Adipocyte (in vitro differentiated cells): Measurements from ENCODE around the gene GPM6B.
A peak's percentile ranks its signal among the peaks of the same experiment; 100 is the strongest.

Experiments
- DNase-seq: peaks from one replicate; pipeline ENCODE4 v3.0.0-alpha.2; 2015; ENCODE audit warnings: low read depth
- H3K27me3 ChIP-seq: replicated peaks from 2 replicates; pipeline ENCODE4 v1.7.0; 2013; ENCODE audit warnings: mild to moderate bottlenecking, low read length, moderate library complexity; ENCODE audit not compliant: control insufficient read depth, insufficient read depth
- H3K36me3 ChIP-seq: 2 replicates; pipeline ENCODE4 v1.7.0; 2013; ENCODE audit warnings: low read length, mild to moderate bottlenecking, moderate library complexity; ENCODE audit not compliant: control insufficient read depth, insufficient read depth, severe bottlenecking
- H3K4me1 ChIP-seq: 2 replicates; pipeline ENCODE4 v1.7.0; 2013; ENCODE audit warnings: mild to moderate bottlenecking, low read length, moderate library complexity; ENCODE audit not compliant: control insufficient read depth, insufficient read depth
- H3K4me3 ChIP-seq: 2 replicates; pipeline ENCODE4 v1.7.0; 2013; ENCODE audit warnings: mild to moderate bottlenecking, low read length, moderate library complexity
- H3K9ac ChIP-seq: 2 replicates; pipeline ENCODE4 v1.7.0; 2013; ENCODE audit warnings: mild to moderate bottlenecking, low read length, moderate library complexity
- H3K9me3 ChIP-seq: 2 replicates; pipeline ENCODE4 v1.7.0; 2013; ENCODE audit warnings: mild to moderate bottlenecking, low read length, moderate library complexity; ENCODE audit not compliant: control insufficient read depth

Gene GPM6B

GRCh38 chrX:13791145-13791544, 25.7 kb downstream of the GPM6B start:
- no peak overlapping the region for H3K9ac ChIP-seq
- H3K27me3 ChIP-seq: peaks cover 20% of the 10 kb centered on the region
- no peaks in the 10 kb centered on the region for H3K36me3 ChIP-seq
- DNase-seq: no peak
- H3K4me1 ChIP-seq: no peaks in the 10 kb centered on the region
- no peaks in the 10 kb centered on the region for H3K9me3 ChIP-seq
- no peak overlapping the region for H3K4me3 ChIP-seq

DNA sequence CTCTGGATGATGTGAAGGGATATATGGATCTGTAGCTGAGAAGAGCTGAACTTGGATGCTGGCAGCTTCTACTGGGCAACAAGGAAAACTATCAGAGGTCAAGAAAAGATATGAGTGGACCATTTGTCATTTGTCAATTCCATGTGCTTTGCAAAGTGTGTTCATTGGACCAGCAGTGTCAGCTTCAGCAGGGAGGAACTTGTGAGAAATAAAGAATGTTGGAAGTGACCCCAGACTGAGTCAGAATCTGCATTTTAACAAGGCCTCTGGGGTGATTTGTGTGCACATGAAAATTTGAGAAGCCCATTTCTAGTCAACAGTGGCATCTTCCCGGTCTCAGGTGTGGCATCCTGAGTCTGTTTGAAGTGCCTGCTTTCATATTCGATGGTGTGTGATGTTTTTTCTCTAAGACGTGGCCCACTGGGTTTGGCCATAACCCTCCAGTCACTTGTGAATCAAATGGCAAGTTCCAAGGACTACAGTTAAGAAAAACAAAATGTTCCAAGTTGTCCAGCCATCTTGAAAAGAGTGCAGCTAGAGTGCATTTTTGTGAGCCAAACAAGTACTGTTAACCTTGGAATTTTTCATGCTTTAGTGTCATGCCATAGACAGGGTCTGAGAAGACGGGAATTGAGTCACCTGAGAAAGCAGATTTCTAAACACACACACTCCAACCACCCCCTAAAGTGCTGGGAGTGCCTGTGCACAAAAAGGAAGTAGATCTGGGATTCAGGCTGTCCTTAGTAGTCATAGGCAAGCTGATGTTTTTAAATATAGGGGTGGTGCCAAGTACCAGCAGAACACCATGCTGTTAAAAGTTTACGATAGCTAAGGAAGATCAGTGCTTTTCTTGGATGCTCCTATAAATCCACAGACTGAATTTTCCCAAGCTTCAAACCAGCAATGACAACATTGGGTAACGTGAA, 26.4 kb downstream of the GPM6B start:
- H3K4me1 ChIP-seq: no peaks in the 10 kb centered on the region
- no peaks in the 10 kb centered on the region for H3K9me3 ChIP-seq
- peaks cover 20% of the 10 kb centered on the region for H3K27me3 ChIP-seq
- H3K36me3 ChIP-seq: no peaks in the 10 kb centered on the region
- H3K4me3 ChIP-seq: no peak overlapping the region
- DNase-seq: no peak
- no peak overlapping the region for H3K9ac ChIP-seq

GRCh38 chrX:13786048-13786447, 30.8 kb downstream of the GPM6B start:
- H3K27me3 ChIP-seq: peaks cover 32% of the 10 kb centered on the region
- no peaks in the 10 kb centered on the region for H3K36me3 ChIP-seq
- no peak overlapping the region for H3K9ac ChIP-seq
- DNase-seq: no peak
- H3K9me3 ChIP-seq: no peaks in the 10 kb centered on the region
- no peaks in the 10 kb centered on the region for H3K4me1 ChIP-seq
- no peak overlapping the region for H3K4me3 ChIP-seq

GRCh38 chrX:13780868-13781427, 35.9 kb downstream of the GPM6B start:
- H3K27me3 ChIP-seq: peaks cover 27% of the 10 kb centered on the region
- H3K4me1 ChIP-seq: peaks cover 8% of the 10 kb centered on the region
- no peak overlapping the region for H3K4me3 ChIP-seq
- no peaks in the 10 kb centered on the region for H3K9me3 ChIP-seq
- no peak overlapping the region for H3K9ac ChIP-seq
- DNase-seq: no peak
- H3K36me3 ChIP-seq: peaks cover 4% of the 10 kb centered on the region

GRCh38 chrX:13778916-13779315, 38.0 kb downstream of the GPM6B start:
- Histone ChIP-seq H3K36me3 (peaks cover 21% of the 10 kb centered on the region), H3K4me1 (peaks cover 8% of the 10 kb centered on the region), H3K9me3 (no peaks in the 10 kb centered on the region), H3K4me3 (no peak overlapping the region), H3K9ac (no peak overlapping the region), H3K27me3 (peaks cover 20% of the 10 kb centered on the region)
- DNase-seq: peak; percentile 62

DNA sequence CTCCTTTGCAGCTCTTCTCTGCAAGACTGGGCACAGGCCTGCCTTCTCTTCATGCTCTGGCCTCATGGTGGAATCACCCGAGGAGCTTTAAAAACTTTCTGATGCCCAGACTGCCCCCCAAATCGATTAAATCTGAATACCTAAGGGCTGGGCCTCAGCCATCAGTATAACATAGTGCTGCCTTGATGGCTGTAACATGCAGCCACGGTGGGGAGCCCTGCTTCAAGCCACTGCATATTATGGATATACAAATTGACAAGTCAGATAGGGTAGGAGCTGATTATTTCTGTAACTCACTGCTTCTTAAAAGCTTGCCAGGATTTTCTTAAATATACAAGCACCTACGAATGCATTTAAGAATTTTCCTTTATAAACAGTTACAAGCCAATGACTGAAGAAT, 40.5 kb downstream of the GPM6B start:
- Histone ChIP-seq H3K27me3 (no peaks in the 10 kb centered on the region), H3K36me3 (peaks cover 22% of the 10 kb centered on the region), H3K4me1 (peaks cover 8% of the 10 kb centered on the region), H3K9me3 (no peaks in the 10 kb centered on the region), H3K4me3 (no peak overlapping the region), H3K9ac (no peak overlapping the region)
- DNase-seq: no peak

- peaks cover 22% of the 10 kb centered on the region for H3K36me3 ChIP-seq
- no peaks in the 10 kb centered on the region for H3K9me3 ChIP-seq
- H3K4me3 ChIP-seq: no peak overlapping the region
- peaks cover 8% of the 10 kb centered on the region for H3K4me1 ChIP-seq
- DNase-seq: no peak
- no peak overlapping the region for H3K9ac ChIP-seq
- H3K27me3 ChIP-seq: no peaks in the 10 kb centered on the region
These were observed 41.1 kb downstream of the GPM6B start for GRCh38 chrX:13775837-13776236.

DNA sequence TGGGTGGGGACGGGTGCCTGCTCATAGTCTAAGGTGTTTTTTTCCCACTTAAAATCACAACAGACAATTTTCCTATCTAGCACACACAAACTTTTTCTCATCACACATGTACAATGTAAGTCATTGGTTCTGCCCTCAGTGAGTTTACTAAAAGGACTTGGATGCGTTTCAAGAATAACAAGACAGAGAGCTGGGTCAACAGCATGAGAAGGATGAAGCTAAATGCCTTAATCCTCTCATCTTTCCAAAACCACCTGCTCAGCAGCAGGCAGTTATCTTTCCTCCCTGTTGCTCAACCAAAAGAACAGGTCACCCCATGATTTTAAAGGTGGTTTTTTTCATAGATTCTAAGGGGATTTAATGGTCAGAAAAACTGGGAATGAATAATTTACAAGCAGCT, 42.2 kb downstream of the GPM6B start:
- Histone ChIP-seq H3K9me3 (no peaks in the 10 kb centered on the region), H3K27me3 (no peaks in the 10 kb centered on the region), H3K4me3 (no peak overlapping the region), H3K36me3 (peaks cover 32% of the 10 kb centered on the region), H3K4me1 (peaks cover 8% of the 10 kb centered on the region), H3K9ac (no peak overlapping the region)
- no peak for DNase-seq

DNA sequence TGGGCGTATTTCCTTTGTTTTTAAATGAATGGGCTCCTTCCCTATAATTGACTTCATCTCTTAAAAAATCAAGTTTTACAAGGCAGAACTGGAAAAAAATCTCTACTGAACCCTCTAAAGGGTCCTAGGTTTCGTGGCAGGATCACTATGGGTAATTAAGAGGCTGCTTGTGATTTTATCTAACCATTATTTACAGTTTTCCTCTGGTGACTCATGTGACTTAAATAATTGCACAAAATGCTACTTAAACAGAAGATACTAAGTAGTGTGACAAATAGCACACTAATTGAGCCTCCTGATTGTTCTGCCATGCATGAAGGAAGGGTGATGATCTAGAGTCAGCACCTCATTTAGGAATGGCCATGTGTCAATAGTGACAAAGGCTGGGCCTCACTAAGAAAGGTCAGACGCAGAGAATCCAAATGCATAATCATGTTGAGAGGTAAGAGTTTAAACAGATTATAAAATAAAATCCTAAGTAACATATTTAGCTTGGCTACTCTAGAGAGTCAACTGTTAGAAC, 46.8 kb downstream of the GPM6B start:
- H3K9me3 ChIP-seq: no peaks in the 10 kb centered on the region
- H3K4me3 ChIP-seq: no peak overlapping the region
- H3K36me3 ChIP-seq: peaks cover 53% of the 10 kb centered on the region
- no peaks in the 10 kb centered on the region for H3K4me1 ChIP-seq
- H3K9ac ChIP-seq: no peak overlapping the region
- H3K27me3 ChIP-seq: no peaks in the 10 kb centered on the region
- DNase-seq: no peak

DNA sequence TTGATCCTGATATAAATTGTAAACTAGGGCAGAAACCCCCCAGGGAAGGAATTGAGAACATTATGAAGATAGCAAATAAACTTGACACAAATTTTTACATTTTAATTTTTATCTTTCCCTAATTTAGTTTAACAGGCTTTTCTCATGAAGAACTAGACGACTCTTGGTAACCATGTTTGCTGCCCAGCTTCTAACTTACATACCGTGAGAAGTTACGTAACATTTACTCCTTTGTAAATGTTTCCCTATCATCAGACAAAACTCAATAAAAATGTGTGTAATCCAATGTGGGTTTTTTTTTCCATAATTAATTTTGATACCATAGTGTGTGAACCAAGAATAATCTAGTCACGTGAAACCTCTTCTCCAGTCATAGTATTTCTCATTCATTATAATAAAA, 48.0 kb downstream of the GPM6B start:
- Histone ChIP-seq H3K4me3 (no peak overlapping the region), H3K4me1 (no peaks in the 10 kb centered on the region), H3K9me3 (no peaks in the 10 kb centered on the region), H3K36me3 (peaks cover 44% of the 10 kb centered on the region), H3K27me3 (no peaks in the 10 kb centered on the region), H3K9ac (no peak overlapping the region)
- DNase-seq: no peak

DNA sequence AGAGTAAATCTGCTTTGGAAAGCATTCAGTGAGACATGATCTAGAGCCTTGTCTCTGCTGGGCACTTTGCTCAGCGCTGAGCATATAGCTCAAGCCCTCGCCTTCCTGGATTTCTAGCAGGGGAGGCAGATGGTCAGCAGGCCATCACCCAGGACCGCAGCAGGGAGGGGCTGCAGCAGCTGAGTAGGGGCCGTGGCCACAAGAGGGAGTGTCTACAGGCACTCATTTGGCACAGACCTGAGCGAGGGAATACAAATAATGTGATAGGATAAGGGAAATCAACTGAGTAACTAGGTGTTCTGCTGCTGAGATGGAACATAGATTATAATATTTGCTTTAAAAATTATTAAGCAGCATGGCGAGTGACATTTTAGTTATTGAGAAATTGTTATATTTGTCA, 52.1 kb downstream of the GPM6B start:
- Histone ChIP-seq H3K9me3 (no peaks in the 10 kb centered on the region), H3K36me3 (peaks cover 68% of the 10 kb centered on the region), H3K9ac (no peak overlapping the region), H3K4me1 (peaks cover 4% of the 10 kb centered on the region), H3K4me3 (no peak overlapping the region), H3K27me3 (no peaks in the 10 kb centered on the region)
- DNase-seq: peak; percentile 23
